Activated naive CD4-positive, alpha-beta T cell treated with anti-CD3 and anti-CD28 coated beads, Interleukin-2, amount 10 ng/mL, durations not matched to agents 7 days and 5 days (primary cell): ENCODE data around the gene LCE2D.

Experiments used
- CTCF ChIA-PET: fragments of 350-600 bp; sonication (Branson Sonifier 250); formaldehyde crosslinking; loops from one replicate; lab custom pipeline; 2021; ENCODE audit warnings: antibody characterized with exemption; lab: Charles Lee
- DNase-seq: peaks from one replicate; pipeline ENCODE4 v3.0.0-alpha.2; 2020
- H3K27ac Mint-ChIP-seq: one replicate; pipeline ENCODE4 v1.8.0; 2021; ENCODE audit warnings: mild to moderate bottlenecking, moderate library complexity, mixed read lengths
- H3K27me3 Mint-ChIP-seq: one replicate; pipeline ENCODE4 v1.8.0; 2021; ENCODE audit warnings: mild to moderate bottlenecking, mixed read lengths
- H3K36me3 Mint-ChIP-seq: one replicate; pipeline ENCODE4 v1.8.0; 2021; ENCODE audit warnings: mixed read lengths
- H3K4me1 Mint-ChIP-seq: one replicate; pipeline ENCODE4 v1.8.0; 2021; ENCODE audit warnings: mixed read lengths
- H3K4me3 Mint-ChIP-seq: one replicate; pipeline ENCODE4 v1.8.0; 2021; ENCODE audit warnings: mild to moderate bottlenecking, moderate library complexity, mixed read lengths
- H3K9me3 Mint-ChIP-seq: one replicate; pipeline ENCODE4 v1.8.0; 2021; ENCODE audit warnings: mixed read lengths

LCE2D gene

GRCh38 chr1:152663098-152663497 lies at the start of gene LCE2D:
Gene LCE2D, plus strand, starts transcription at chr1:152663380. Its CDS starts 726 bp downstream, at chr1:152664106.
- Mint-ChIP-seq H3K4me1 (no peaks in the 10 kb centered on the region), H3K27ac (no peak within 1 kb of the TSS), H3K9me3 (no peaks in the 10 kb centered on the region), H3K36me3 (no peaks in the 10 kb centered on the region), H3K4me3 (no peak within 1 kb of the TSS), H3K27me3 (no peaks in the 10 kb centered on the region)
- no peak for DNase-seq
- CTCF ChIA-PET: interaction anchor here (1.1 kb wide), 1 partner anchor 9 kb away, joined by 4 read pairs; no protein-coding TSS in a partner anchor

- H3K27ac Mint-ChIP-seq: no peak within 1 kb of the TSS
- DNase-seq: no peak
- no peaks in the 10 kb centered on the region for H3K27me3 Mint-ChIP-seq
- H3K9me3 Mint-ChIP-seq: peaks cover 2% of the 10 kb centered on the region
- no peaks in the 10 kb centered on the region for H3K36me3 Mint-ChIP-seq
- CTCF ChIA-PET: no interaction called here
- no peaks in the 10 kb centered on the region for H3K4me1 Mint-ChIP-seq
- no peak within 1 kb of the TSS for H3K4me3 Mint-ChIP-seq
Observed at GRCh38 chr1:152613511-152613910, 49.7 kb upstream of the LCE2D start, which contains the start of gene LCE3B. Gene LCE3B, plus strand, starts transcription at chr1:152613811. Its CDS starts 0 bp downstream, at chr1:152613811.

- no peaks in the 10 kb centered on the region for H3K36me3 Mint-ChIP-seq
Observed at GRCh38 chr1:152621993-152622392, 41.2 kb upstream of the LCE2D start.

GRCh38 chr1:152622803-152623202 lies 40.4 kb upstream of the LCE2D start, which contains the start of gene LCE3A:
Gene LCE3A, minus strand, starts transcription at chr1:152623103. Its CDS starts 0 bp downstream, at chr1:152623103.
- CTCF ChIA-PET: interaction anchor here (0.8 to 1.6 kb wide), 7 partner anchors 17 to 175 kb away, joined by 3 to 6 read pairs (median 3); no protein-coding TSS in a partner anchor
- H3K9me3 Mint-ChIP-seq: peaks cover 6% of the 10 kb centered on the region
- H3K27ac Mint-ChIP-seq: no peak within 1 kb of the TSS
- no peak within 1 kb of the TSS for H3K4me3 Mint-ChIP-seq
- no peaks in the 10 kb centered on the region for H3K36me3 Mint-ChIP-seq
- no peak for DNase-seq
- peaks cover 28% of the 10 kb centered on the region for H3K27me3 Mint-ChIP-seq
- no peaks in the 10 kb centered on the region for H3K4me1 Mint-ChIP-seq

More at GRCh38 chr1:152621993-152622392, 41.2 kb upstream of the LCE2D start:
- CTCF ChIA-PET: interaction anchor here (1.0 to 1.6 kb wide), 4 partner anchors 14 to 51 kb away, joined by 3 to 6 read pairs (median 4); no protein-coding TSS in a partner anchor
- Mint-ChIP-seq H3K9me3 (peaks cover 6% of the 10 kb centered on the region), H3K4me1 (no peaks in the 10 kb centered on the region), H3K27ac (no peak overlapping the region), H3K4me3 (no peak overlapping the region), H3K27me3 (peaks cover 28% of the 10 kb centered on the region)
- no peak for DNase-seq

- no peak for DNase-seq
- Mint-ChIP-seq H3K4me3 (no peak overlapping the region), H3K4me1 (no peaks in the 10 kb centered on the region), H3K36me3 (no peaks in the 10 kb centered on the region), H3K27me3 (peaks cover 28% of the 10 kb centered on the region), H3K9me3 (peaks cover 6% of the 10 kb centered on the region), H3K27ac (no peak overlapping the region)
- CTCF ChIA-PET: interaction anchor here (0.8 to 1.6 kb wide), 7 partner anchors 17 to 176 kb away, joined by 3 to 6 read pairs (median 3); no protein-coding TSS in a partner anchor
Observed at GRCh38 chr1:152623203-152623844, 39.9 kb upstream of the LCE2D start.

- Mint-ChIP-seq H3K27me3 (peaks cover 25% of the 10 kb centered on the region), H3K27ac (no peak overlapping the region), H3K4me1 (no peaks in the 10 kb centered on the region), H3K4me3 (no peak overlapping the region), H3K9me3 (no peaks in the 10 kb centered on the region), H3K36me3 (no peaks in the 10 kb centered on the region)
- CTCF ChIA-PET: no interaction called here
- no peak for DNase-seq
Observed at GRCh38 chr1:152626744-152627143, 36.4 kb upstream of the LCE2D start.

GRCh38 chr1:152630596-152630995 lies 32.6 kb upstream of the LCE2D start:
- CTCF ChIA-PET: no interaction called here
- Mint-ChIP-seq H3K9me3 (no peaks in the 10 kb centered on the region), H3K27me3 (peaks cover 3% of the 10 kb centered on the region), H3K27ac (no peak overlapping the region), H3K4me1 (no peaks in the 10 kb centered on the region), H3K4me3 (no peak overlapping the region), H3K36me3 (no peaks in the 10 kb centered on the region)
- DNase-seq: no peak

GRCh38 chr1:152640351-152640750 lies 22.8 kb upstream of the LCE2D start:
- CTCF ChIA-PET: interaction anchor here (0.7 to 1.5 kb wide), 2 partner anchors 14 to 18 kb away, joined by 3 read pairs; partner anchors contain the start of gene LCE3A
- no peaks in the 10 kb centered on the region for H3K9me3 Mint-ChIP-seq
- no peaks in the 10 kb centered on the region for H3K4me1 Mint-ChIP-seq
- H3K27ac Mint-ChIP-seq: no peak overlapping the region
- no peak for DNase-seq
- no peaks in the 10 kb centered on the region for H3K36me3 Mint-ChIP-seq
- H3K27me3 Mint-ChIP-seq: peaks cover 4% of the 10 kb centered on the region
- H3K4me3 Mint-ChIP-seq: no peak overlapping the region

- peaks cover 4% of the 10 kb centered on the region for H3K27me3 Mint-ChIP-seq
- DNase-seq: no peak
- no peak overlapping the region for H3K4me3 Mint-ChIP-seq
- CTCF ChIA-PET: interaction anchor here (0.8 to 1.3 kb wide), 3 partner anchors 10 to 12 kb away, joined by 3 read pairs; no protein-coding TSS in a partner anchor
- no peaks in the 10 kb centered on the region for H3K4me1 Mint-ChIP-seq
- H3K9me3 Mint-ChIP-seq: no peaks in the 10 kb centered on the region
- no peak overlapping the region for H3K27ac Mint-ChIP-seq
- H3K36me3 Mint-ChIP-seq: no peaks in the 10 kb centered on the region
Observed at GRCh38 chr1:152643945-152644344, 19.2 kb upstream of the LCE2D start.

- Mint-ChIP-seq H3K9me3 (no peaks in the 10 kb centered on the region), H3K4me1 (no peaks in the 10 kb centered on the region), H3K27me3 (peaks cover 10% of the 10 kb centered on the region), H3K4me3 (no peak overlapping the region), H3K36me3 (no peaks in the 10 kb centered on the region), H3K27ac (no peak overlapping the region)
- DNase-seq: no peak
- CTCF ChIA-PET: no interaction called here
Observed at GRCh38 chr1:152645146-152645545, 18.0 kb upstream of the LCE2D start.

GRCh38 chr1:152646656-152647055 lies 16.5 kb upstream of the LCE2D start:
- Mint-ChIP-seq H3K36me3 (no peaks in the 10 kb centered on the region), H3K9me3 (no peaks in the 10 kb centered on the region), H3K27me3 (peaks cover 15% of the 10 kb centered on the region), H3K4me3 (no peak overlapping the region), H3K27ac (no peak overlapping the region), H3K4me1 (no peaks in the 10 kb centered on the region)
- CTCF ChIA-PET: no interaction called here
- DNase-seq: no peak

- no peak overlapping the region for H3K4me3 Mint-ChIP-seq
- no peaks in the 10 kb centered on the region for H3K36me3 Mint-ChIP-seq
- H3K4me1 Mint-ChIP-seq: no peaks in the 10 kb centered on the region
- no peak overlapping the region for H3K27ac Mint-ChIP-seq
- H3K27me3 Mint-ChIP-seq: peaks cover 18% of the 10 kb centered on the region
- H3K9me3 Mint-ChIP-seq: no peaks in the 10 kb centered on the region
- peak; percentile 69 for DNase-seq
- CTCF ChIA-PET: interaction anchor here (0.6 to 1.6 kb wide), 16 partner anchors 8 to 1607 kb away, joined by 3 to 7 read pairs (median 3); partner anchors contain the start of gene LCE3A
Observed at GRCh38 chr1:152654110-152654509, 9.1 kb upstream of the LCE2D start.

GRCh38 chr1:152656459-152656858 lies 6.7 kb upstream of the LCE2D start:
- peaks cover 9% of the 10 kb centered on the region for H3K27me3 Mint-ChIP-seq
- no peak overlapping the region for H3K4me3 Mint-ChIP-seq
- no peaks in the 10 kb centered on the region for H3K36me3 Mint-ChIP-seq
- no peak for DNase-seq
- H3K4me1 Mint-ChIP-seq: no peaks in the 10 kb centered on the region
- no peak overlapping the region for H3K27ac Mint-ChIP-seq
- CTCF ChIA-PET: interaction anchor here (0.8 to 1.1 kb wide), 2 partner anchors 12 to 570 kb away, joined by 3 to 4 read pairs; no protein-coding TSS in a partner anchor
- H3K9me3 Mint-ChIP-seq: no peaks in the 10 kb centered on the region

GRCh38 chr1:152657677-152658076 lies 5.5 kb upstream of the LCE2D start:
- Mint-ChIP-seq H3K4me1 (no peaks in the 10 kb centered on the region), H3K9me3 (no peaks in the 10 kb centered on the region), H3K4me3 (no peak overlapping the region), H3K27ac (no peak overlapping the region), H3K36me3 (no peaks in the 10 kb centered on the region), H3K27me3 (peaks cover 6% of the 10 kb centered on the region)
- DNase-seq: no peak
- CTCF ChIA-PET: no interaction called here

GRCh38 chr1:152658649-152659048 lies 4.5 kb upstream of the LCE2D start:
- Mint-ChIP-seq H3K36me3 (no peaks in the 10 kb centered on the region), H3K27me3 (peaks cover 6% of the 10 kb centered on the region), H3K4me3 (no peak overlapping the region), H3K4me1 (no peaks in the 10 kb centered on the region), H3K27ac (no peak overlapping the region), H3K9me3 (no peaks in the 10 kb centered on the region)
- CTCF ChIA-PET: no interaction called here
- no peak for DNase-seq
